ENCODE data around the gene CBLC.
A peak's percentile ranks its signal among the peaks of the same experiment; 100 is the strongest.

CBLC gene, protein sequence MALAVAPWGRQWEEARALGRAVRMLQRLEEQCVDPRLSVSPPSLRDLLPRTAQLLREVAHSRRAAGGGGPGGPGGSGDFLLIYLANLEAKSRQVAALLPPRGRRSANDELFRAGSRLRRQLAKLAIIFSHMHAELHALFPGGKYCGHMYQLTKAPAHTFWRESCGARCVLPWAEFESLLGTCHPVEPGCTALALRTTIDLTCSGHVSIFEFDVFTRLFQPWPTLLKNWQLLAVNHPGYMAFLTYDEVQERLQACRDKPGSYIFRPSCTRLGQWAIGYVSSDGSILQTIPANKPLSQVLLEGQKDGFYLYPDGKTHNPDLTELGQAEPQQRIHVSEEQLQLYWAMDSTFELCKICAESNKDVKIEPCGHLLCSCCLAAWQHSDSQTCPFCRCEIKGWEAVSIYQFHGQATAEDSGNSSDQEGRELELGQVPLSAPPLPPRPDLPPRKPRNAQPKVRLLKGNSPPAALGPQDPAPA

DNA sequence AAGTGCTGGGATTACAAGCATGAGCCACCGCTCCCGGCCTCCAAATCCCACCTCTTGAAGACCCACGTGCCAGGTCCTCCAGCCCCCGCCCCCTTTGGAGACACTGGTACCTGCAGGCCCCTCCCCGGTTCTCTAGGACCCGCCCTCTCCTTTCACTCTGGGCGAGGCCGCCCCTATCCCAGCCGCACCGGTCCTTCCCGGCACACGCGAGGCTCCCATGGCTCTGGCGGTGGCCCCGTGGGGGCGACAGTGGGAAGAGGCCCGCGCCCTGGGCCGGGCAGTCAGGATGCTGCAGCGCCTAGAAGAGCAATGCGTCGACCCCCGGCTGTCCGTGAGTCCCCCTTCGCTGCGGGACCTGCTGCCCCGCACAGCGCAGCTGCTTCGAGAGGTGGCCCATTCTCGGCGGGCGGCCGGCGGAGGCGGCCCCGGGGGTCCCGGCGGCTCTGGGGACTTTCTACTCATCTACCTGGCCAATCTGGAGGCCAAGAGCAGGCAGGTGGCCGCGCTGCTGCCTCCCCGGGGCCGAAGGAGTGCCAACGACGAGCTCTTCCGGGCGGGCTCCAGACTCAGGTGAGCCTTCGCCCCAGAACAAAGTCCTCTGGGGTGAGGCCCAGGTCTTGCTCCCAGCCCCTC lies at the start of gene CBLC:
CBLC (plus strand) TSS at position 176 of the 633 bp plus-strand sequence; CDS start at position 218, 42 bp downstream.
- peak; percentile 34 for DNase-seq (ENCODE audit: low spot score)

GRCh38 chr19:44728178-44728577 lies 49.5 kb upstream of the CBLC start:
- DNase-seq (ENCODE audit: low spot score), result no peak

GRCh38 chr19:44729516-44730033 lies 48.1 kb upstream of the CBLC start:
- no peak for DNase-seq (ENCODE audit: low spot score)

DNA sequence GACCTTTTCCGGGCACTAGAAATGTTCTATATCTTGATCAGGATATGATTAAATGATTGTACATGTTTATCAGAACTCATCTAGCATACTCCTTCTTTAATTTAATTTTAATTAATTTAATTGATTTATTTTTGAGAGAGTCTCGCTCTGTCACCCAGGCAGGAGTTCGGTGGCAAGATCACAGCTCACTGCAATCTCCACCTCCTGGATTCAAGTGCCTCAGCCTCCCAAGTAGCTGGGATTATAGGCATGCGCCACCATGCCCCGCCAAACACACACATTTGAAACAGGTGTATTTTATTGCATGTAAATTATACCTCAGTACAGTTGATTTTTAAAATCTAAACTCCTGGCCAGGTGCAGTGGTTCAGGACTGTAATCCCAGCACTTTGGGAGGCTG lies 46.6 kb upstream of the CBLC start:
- DNase-seq (ENCODE audit: low spot score), result no peak

DNA sequence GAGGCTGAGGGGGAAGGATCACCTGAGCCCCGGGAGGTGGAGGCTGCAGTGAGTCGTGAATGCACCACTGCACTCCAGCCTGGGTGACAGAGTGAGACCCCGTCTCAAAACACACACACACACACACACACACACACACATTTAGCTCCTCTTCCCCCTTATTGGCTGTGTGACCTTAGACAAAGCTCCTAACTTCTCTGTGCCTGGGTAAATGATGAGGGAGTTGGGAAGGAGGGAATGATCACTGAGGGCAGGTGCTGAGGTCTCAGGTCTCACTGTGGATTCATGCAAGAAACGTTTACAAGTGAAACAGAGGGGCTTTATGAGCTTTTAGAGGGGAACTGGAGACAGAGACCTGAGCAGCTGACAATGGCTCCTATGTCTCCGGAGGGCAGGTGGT lies 46.1 kb upstream of the CBLC start:
- DNase-seq (ENCODE audit: low spot score), result no peak

GRCh38 chr19:44732235-44733014 lies 45.3 kb upstream of the CBLC start:
- DNase-seq (ENCODE audit: low spot score), result peak; percentile 17

- no peak for DNase-seq (ENCODE audit: low spot score)
Measured at GRCh38 chr19:44734357-44734756, 43.3 kb upstream of the CBLC start.

DNA sequence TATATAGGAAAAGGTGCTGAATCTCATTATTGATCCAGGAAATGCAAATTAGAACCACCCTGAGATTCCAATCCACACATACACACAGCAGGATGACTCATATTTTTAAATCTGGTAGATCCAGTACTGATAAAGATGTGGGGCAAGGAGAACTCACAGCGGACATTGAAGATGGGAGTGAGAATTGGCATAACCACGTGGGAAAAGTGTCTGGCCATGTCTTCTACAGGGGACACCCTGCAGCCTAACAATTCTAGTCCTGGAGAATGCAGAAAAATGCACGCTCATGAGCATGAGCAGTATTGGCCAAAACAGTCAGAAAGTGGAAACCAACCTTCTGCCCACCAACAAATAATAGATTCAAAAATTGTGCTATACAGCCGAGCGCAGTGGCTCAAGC lies 42.7 kb upstream of the CBLC start:
- no peak for DNase-seq (ENCODE audit: low spot score)

- peak; percentile 9 for DNase-seq (ENCODE audit: low spot score)
Measured at GRCh38 chr19:44737238-44738071, 40.2 kb upstream of the CBLC start.

DNA sequence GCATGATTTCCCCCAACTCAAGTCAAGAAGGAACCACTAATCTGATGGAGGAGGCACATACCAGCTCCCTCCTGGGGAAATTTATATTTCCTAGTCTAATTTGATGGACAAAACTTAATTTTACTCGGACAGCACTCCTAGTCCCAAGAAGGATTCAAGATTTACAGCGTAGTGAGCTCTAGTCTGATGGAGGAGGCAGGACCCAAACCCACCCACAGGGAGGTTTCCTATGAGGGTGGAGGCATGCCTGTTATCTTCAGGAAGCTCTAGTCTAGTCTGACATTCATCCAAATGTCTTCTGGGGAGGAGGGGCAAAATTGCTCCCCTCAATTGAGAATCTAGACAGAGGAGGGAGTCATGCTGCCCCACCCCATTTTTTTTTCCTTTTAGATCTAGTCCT lies 39.6 kb upstream of the CBLC start:
- DNase-seq (ENCODE audit: low spot score), result no peak

DNA sequence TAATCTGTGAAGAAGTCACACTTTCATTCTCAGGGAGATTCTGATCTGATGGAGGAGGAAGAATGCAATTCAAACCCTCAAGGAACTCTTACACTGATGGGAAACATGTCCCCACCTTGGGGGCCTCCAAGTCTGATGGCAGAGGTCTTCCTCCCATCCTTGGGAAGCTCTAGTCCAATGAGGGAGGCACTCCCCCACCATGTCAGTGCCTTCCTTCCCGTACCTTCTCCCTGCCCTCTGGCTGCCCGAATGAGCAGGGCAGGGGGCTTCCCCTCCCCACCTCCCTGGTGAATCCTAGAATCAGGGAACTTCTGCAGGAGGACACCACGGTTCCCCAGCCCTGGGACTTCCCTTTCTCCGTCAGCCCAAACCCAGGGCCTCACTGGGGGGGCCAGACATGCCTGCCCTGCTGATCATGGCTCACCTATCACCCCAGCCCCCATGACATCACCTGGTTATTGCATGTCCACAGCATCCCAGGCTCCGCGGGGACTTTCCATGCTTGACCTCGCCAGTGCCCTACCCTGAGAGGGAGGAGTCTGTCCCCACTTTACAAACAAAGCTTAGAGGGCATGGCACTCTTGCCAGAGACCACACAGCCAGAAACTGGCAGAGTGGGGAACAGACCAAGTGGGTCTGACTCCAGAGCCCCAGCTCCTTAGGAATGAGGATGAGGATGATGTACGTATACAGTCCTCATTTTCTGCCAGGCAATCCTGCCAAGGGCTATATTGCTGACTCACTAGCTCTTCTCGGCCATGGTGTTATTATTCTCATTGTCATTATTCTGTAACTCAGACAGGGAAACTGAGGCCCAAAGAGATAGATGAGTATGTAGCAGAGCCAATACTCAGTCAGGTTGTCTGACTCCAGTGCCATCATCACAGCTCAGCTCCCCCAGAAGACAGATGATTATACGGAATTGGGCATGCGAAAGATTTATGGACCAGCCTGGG lies 38.8 kb upstream of the CBLC start:
- no peak for DNase-seq (ENCODE audit: low spot score)

DNA sequence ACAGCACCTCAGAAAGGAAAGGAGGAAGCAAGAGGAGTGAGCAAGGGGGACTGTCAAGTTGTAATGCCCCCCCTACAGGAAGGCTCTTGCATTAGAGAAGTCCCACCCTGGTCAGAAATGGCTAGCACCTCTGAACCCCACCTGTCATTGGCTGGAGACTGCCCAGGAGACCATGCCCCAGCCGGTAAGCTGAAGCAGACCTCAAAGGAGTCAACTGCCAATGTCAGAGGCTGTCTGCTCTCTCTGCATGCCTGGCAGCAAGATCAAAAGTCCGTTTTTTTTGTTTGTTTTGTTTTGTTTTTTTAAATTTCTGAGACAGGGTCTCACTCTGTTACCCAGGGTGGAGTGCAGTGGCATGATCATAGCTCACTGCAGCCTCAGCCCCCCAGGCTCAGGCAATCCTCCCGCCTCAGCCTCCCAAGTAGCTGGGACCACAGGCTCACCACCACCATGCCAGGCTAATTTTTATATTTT lies 37.3 kb upstream of the CBLC start:
- peak; percentile 8 for DNase-seq (ENCODE audit: low spot score)

DNA sequence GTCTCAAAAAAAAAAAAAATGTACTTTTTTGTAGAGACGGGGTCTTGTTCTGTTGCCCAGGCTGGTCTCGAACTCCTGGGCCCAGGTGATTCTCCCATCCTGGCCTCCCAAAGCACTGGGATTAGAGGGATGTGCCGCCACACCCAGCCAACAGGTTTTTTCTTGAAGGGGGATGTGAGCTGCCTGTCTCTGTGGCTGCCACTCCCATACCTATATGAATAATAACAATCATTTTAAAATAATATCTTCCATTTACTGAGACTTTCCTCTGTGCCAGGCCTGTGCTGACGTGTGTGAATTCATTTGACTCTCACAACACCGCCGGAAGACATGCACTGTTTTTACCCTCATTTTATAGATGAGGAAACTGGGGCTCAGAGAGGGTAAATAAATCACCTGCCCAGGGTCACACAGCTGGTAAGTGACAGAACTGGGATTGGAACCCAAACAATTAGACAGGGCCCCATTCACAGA lies 36.4 kb upstream of the CBLC start:
- peak; percentile 18 for DNase-seq (ENCODE audit: low spot score)

DNA sequence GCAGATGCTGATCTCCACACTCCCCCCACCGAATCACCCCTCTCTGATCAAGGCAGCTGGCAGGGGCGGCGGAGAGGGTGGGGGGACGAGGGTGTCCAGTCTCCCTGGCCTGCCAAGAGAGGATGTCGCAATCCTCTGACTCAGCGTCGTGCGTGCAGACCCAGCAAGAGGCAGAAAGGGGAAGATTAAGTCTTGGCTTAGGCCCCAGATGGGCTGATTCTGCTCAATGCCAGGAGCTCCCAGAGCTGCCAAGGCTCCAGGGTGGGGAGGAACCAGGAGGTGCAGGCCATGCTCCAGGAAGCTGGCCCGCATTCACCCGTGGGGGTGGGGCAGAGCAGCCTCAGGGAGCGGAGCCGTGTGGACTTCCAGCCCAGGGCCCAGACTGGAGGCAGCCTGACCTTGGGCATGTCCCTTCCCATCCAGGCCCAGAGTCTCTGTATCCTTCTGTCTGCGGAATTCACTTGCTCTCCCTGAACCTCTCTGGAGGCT lies 35.8 kb upstream of the CBLC start:
- DNase-seq (ENCODE audit: low spot score), result peak; percentile 90

DNA sequence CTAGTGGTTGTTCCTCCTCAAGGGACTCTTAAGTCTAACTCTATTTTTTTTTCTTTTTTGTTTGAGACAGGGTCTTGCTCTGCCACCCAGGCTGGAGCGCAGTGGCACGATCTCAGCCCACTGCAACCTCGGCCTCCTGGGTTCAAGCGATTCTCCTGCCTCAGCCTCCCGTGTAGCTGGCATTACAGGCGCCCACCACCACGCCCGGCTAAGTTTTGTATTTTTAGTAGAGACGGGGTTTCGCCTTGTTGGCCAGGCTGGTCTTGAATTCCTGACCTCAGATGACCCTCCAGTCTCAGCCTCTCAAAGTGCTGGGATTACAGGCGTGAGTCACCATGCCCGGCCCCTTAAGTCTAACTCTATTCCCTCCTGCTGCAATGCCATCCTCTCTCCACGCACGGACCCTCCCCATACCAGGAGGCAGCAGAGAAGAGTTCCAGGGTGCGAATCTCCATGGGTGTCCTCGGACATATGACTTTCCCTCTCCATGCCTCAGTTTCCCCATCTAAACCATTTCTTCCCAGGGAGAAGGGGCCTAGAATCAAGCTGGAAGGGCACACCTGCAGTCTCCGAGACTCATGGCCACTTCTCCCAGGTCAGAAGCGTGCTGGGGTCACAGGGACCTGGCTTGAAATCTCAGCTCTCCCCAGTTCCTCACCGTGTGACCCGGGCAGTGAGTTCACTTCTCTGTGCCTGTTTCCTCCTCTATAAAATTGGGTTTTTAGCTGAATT lies 35.2 kb upstream of the CBLC start:
- peak; percentile 12 for DNase-seq (ENCODE audit: low spot score)

- no peak for DNase-seq (ENCODE audit: low spot score)
Measured at GRCh38 chr19:44744871-44745332, 32.8 kb upstream of the CBLC start.

DNA sequence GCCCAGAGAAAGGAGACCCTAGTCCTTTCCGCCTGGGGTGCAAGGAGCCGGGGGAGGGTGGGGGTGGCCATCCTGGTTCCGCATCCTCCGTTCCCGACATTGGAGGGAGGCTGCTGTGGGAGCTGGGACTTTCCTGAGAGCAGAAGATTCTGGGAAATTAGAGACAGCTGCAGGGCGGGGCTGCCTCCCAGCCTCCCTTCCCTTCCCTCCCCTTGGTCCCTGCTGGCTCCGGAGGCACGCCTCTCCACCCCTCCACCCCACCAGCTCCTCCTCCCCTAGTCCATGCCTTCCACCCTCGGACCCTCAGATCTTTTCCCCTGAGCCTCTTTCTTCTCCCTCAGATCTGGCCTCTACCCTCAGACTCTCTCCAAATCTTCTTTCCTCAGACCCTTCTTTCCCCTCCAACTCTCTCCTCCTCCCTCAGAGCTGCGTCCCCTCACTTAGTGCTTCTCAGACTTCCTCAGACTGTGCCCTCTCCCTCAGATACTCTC lies 32.3 kb upstream of the CBLC start:
- peak; percentile 48 for DNase-seq (ENCODE audit: low spot score)

DNA sequence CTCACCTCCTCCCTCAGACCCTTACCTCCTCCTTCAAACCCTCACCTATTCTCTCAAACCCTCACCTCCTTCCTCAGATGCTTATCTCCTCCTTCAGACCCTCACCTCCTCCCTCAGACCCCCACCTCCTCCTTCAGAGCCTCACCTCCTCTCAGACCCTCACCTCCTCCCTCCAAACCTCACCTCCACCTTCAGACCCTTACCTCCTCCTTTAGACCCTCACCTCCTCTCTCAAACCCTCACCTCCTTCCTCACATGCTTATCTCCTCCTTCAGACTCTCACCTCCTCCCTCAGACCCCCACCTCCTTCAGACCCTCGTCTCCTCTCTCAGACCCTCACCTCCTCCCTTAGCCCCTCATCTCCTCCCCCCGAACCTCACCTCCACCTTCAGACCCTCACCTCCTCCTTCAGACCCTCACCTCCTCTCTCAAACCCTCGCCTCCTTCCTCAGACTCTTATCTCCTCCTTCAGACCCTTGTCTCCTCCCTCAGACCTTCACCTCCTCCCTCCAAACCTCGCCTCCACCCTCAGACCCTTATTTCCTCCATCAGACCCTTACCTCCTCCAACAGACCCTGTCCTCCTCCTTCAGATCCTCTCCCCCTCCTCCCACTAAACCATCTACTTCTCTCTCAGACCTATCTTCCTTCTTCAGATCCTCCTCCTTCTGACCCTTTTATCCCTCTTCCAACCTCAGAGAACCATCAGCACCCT lies 31.6 kb upstream of the CBLC start:
- DNase-seq (ENCODE audit: low spot score), result no peak
